Activated naive CD4-positive, alpha-beta T cell treated with anti-CD3 and anti-CD28 coated beads, Interleukin-2, amount 50 U/mL, for 24 hours (primary cell): ENCODE results near the gene SNORC.
"Not testable (repeated sequence)": the region's sequence is repeated elsewhere in the genome, so short reads cannot be mapped to it uniquely, and the experiment has no call there.

Experiments used
- H3K27ac Mint-ChIP-seq: one replicate; pipeline ENCODE4 v1.8.0; 2021; ENCODE audit warnings: mild to moderate bottlenecking, mixed read lengths
- H3K27me3 Mint-ChIP-seq: one replicate; pipeline ENCODE4 v1.8.0; 2021; ENCODE audit warnings: mixed read lengths
- H3K36me3 Mint-ChIP-seq: one replicate; pipeline ENCODE4 v1.8.0; 2021; ENCODE audit warnings: mixed read lengths
- H3K4me1 Mint-ChIP-seq: one replicate; pipeline ENCODE4 v1.8.0; 2021; ENCODE audit warnings: mixed read lengths
- H3K4me3 Mint-ChIP-seq: one replicate; pipeline ENCODE4 v1.8.0; 2021; ENCODE audit warnings: mild to moderate bottlenecking, mixed read lengths
- H3K9me3 Mint-ChIP-seq: one replicate; pipeline ENCODE4 v1.8.0; 2021; ENCODE audit warnings: mixed read lengths

Gene SNORC

GRCh38 chr2:232896720-232897597, 26.9 kb downstream of the SNORC start:
- no peak overlapping the region for H3K4me3 Mint-ChIP-seq
- no peaks in the 10 kb centered on the region for H3K27me3 Mint-ChIP-seq
- no peaks in the 10 kb centered on the region for H3K9me3 Mint-ChIP-seq
- H3K27ac Mint-ChIP-seq: no peak overlapping the region
- no peaks in the 10 kb centered on the region for H3K4me1 Mint-ChIP-seq
- no peaks in the 10 kb centered on the region for H3K36me3 Mint-ChIP-seq

GRCh38 chr2:232897598-232898408, 27.7 kb downstream of the SNORC start:
- Mint-ChIP-seq H3K36me3 (no peaks in the 10 kb centered on the region), H3K9me3 (no peaks in the 10 kb centered on the region), H3K4me1 (no peaks in the 10 kb centered on the region), H3K4me3 (no peak overlapping the region), H3K27ac (no peak overlapping the region), H3K27me3 (no peaks in the 10 kb centered on the region)

- H3K27me3 Mint-ChIP-seq: no peaks in the 10 kb centered on the region
- no peak overlapping the region for H3K27ac Mint-ChIP-seq
- no peaks in the 10 kb centered on the region for H3K9me3 Mint-ChIP-seq
- no peak overlapping the region for H3K4me3 Mint-ChIP-seq
- H3K36me3 Mint-ChIP-seq: no peaks in the 10 kb centered on the region
- no peaks in the 10 kb centered on the region for H3K4me1 Mint-ChIP-seq
Measured at GRCh38 chr2:232898592-232899543, 28.8 kb downstream of the SNORC start.

- Mint-ChIP-seq H3K36me3 (no peaks in the 10 kb centered on the region), H3K27me3 (no peaks in the 10 kb centered on the region), H3K4me3 (no peak overlapping the region), H3K9me3 (no peaks in the 10 kb centered on the region), H3K4me1 (no peaks in the 10 kb centered on the region), H3K27ac (no peak overlapping the region)
Measured at GRCh38 chr2:232900811-232901735, 31.0 kb downstream of the SNORC start.

GRCh38 chr2:232901736-232902578, 31.9 kb downstream of the SNORC start:
- Mint-ChIP-seq H3K36me3 (no peaks in the 10 kb centered on the region), H3K27me3 (no peaks in the 10 kb centered on the region), H3K27ac (no peak overlapping the region), H3K4me1 (no peaks in the 10 kb centered on the region), H3K9me3 (no peaks in the 10 kb centered on the region), H3K4me3 (no peak overlapping the region)

- no peak overlapping the region for H3K4me3 Mint-ChIP-seq
- peaks cover 2% of the 10 kb centered on the region for H3K27me3 Mint-ChIP-seq
- H3K36me3 Mint-ChIP-seq: no peaks in the 10 kb centered on the region
- H3K4me1 Mint-ChIP-seq: no peaks in the 10 kb centered on the region
- no peak overlapping the region for H3K27ac Mint-ChIP-seq
- H3K9me3 Mint-ChIP-seq: no peaks in the 10 kb centered on the region
Measured at GRCh38 chr2:232903989-232904388, 33.9 kb downstream of the SNORC start.

- Mint-ChIP-seq H3K9me3 (peaks cover 15% of the 10 kb centered on the region), H3K27me3 (peaks cover 15% of the 10 kb centered on the region)
- H3K4me1 Mint-ChIP-seq, H3K27ac Mint-ChIP-seq, H3K4me3 Mint-ChIP-seq, H3K36me3 Mint-ChIP-seq: not testable (repeated sequence)
Measured at GRCh38 chr2:232906867-232907717, 37.0 kb downstream of the SNORC start.

GRCh38 chr2:232907718-232908085, 37.6 kb downstream of the SNORC start:
- H3K36me3 Mint-ChIP-seq, H3K4me3 Mint-ChIP-seq, H3K27ac Mint-ChIP-seq, H3K4me1 Mint-ChIP-seq: not testable (repeated sequence)
- peaks cover 15% of the 10 kb centered on the region for H3K9me3 Mint-ChIP-seq
- peaks cover 15% of the 10 kb centered on the region for H3K27me3 Mint-ChIP-seq

GRCh38 chr2:232908695-232909094, 38.6 kb downstream of the SNORC start:
- Mint-ChIP-seq H3K27me3 (peaks cover 18% of the 10 kb centered on the region), H3K4me1 (no peaks in the 10 kb centered on the region), H3K27ac (no peak overlapping the region), H3K36me3 (peaks cover 4% of the 10 kb centered on the region), H3K4me3 (no peak overlapping the region), H3K9me3 (peaks cover 19% of the 10 kb centered on the region)

GRCh38 chr2:232910376-232910775, 40.3 kb downstream of the SNORC start:
- peaks cover 19% of the 10 kb centered on the region for H3K9me3 Mint-ChIP-seq
- peaks cover 4% of the 10 kb centered on the region for H3K36me3 Mint-ChIP-seq
- H3K4me1 Mint-ChIP-seq: no peaks in the 10 kb centered on the region
- peaks cover 19% of the 10 kb centered on the region for H3K27me3 Mint-ChIP-seq
- no peak overlapping the region for H3K27ac Mint-ChIP-seq
- H3K4me3 Mint-ChIP-seq: no peak overlapping the region

GRCh38 chr2:232911712-232912277, 41.7 kb downstream of the SNORC start:
- Mint-ChIP-seq H3K27ac (no peak overlapping the region), H3K27me3 (peaks cover 20% of the 10 kb centered on the region), H3K9me3 (peaks cover 19% of the 10 kb centered on the region), H3K4me1 (no peaks in the 10 kb centered on the region), H3K4me3 (no peak overlapping the region), H3K36me3 (peaks cover 4% of the 10 kb centered on the region)

- Mint-ChIP-seq H3K4me1 (no peaks in the 10 kb centered on the region), H3K27ac (no peak overlapping the region), H3K9me3 (peaks cover 19% of the 10 kb centered on the region), H3K4me3 (no peak overlapping the region), H3K36me3 (peaks cover 4% of the 10 kb centered on the region), H3K27me3 (peaks cover 23% of the 10 kb centered on the region)
Measured at GRCh38 chr2:232913903-232914302, 43.8 kb downstream of the SNORC start.

GRCh38 chr2:232919141-232919540, 49.1 kb downstream of the SNORC start:
- Mint-ChIP-seq H3K27me3 (peaks cover 18% of the 10 kb centered on the region), H3K36me3 (no peaks in the 10 kb centered on the region), H3K27ac (no peak overlapping the region), H3K4me3 (no peak overlapping the region), H3K4me1 (no peaks in the 10 kb centered on the region), H3K9me3 (no peaks in the 10 kb centered on the region)
